HuH-7 (cell line): Measurements from ENCODE around the gene MLF1.
A peak's percentile ranks its signal among the peaks of the same experiment; 100 is the strongest.
"Not testable (repeated sequence)": the region's sequence is repeated elsewhere in the genome, so short reads cannot be mapped to it uniquely, and the experiment has no call there.

Source experiments
- DNase-seq: peaks from one replicate; pipeline ENCODE4 v3.0.0; 2011; ENCODE audit warnings: low spot score

MLF1 gene, protein sequence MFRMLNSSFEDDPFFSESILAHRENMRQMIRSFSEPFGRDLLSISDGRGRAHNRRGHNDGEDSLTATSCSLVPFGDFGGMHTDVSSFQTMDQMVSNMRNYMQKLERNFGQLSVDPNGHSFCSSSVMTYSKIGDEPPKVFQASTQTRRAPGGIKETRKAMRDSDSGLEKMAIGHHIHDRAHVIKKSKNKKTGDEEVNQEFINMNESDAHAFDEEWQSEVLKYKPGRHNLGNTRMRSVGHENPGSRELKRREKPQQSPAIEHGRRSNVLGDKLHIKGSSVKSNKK

DNA sequence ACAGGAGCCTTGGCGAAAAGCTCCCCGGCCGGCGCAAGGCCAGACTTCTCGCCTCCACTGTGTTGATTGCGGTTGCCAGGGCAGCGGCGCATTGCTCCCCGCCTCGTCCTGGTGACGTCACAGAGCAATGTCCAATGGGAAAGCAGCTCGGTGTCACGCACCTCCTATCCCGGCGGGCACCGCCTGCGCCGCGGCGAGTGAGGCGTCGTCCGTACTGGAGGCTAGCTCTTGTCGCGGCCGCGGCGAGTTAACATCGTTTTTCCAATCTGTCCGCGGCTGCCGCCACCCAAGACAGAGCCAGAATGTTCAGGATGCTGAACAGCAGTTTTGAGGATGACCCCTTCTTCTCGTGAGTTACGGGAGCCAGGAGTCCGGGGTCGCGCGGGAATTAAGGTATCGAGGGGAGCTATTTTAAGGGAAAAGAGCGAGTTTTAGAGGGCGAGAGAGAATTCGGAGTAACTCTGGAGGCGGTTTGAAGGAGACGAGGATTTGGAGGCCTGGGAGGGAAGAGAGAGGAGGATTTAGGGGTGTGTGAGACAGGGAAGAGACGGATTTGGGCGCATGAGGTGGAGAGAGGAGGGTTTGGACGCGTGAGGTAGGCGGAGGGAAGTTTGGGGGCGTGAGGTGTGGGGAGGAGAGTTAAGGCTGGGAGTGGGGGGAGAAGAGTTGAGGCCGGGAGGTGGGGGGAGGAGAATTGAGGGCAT is at the start of gene MLF1:
MLF1 (plus strand) TSS at position 196 of the 704 bp plus-strand sequence; CDS start at position 303, 107 bp downstream.
- peak; percentile 34 for DNase-seq

DNA sequence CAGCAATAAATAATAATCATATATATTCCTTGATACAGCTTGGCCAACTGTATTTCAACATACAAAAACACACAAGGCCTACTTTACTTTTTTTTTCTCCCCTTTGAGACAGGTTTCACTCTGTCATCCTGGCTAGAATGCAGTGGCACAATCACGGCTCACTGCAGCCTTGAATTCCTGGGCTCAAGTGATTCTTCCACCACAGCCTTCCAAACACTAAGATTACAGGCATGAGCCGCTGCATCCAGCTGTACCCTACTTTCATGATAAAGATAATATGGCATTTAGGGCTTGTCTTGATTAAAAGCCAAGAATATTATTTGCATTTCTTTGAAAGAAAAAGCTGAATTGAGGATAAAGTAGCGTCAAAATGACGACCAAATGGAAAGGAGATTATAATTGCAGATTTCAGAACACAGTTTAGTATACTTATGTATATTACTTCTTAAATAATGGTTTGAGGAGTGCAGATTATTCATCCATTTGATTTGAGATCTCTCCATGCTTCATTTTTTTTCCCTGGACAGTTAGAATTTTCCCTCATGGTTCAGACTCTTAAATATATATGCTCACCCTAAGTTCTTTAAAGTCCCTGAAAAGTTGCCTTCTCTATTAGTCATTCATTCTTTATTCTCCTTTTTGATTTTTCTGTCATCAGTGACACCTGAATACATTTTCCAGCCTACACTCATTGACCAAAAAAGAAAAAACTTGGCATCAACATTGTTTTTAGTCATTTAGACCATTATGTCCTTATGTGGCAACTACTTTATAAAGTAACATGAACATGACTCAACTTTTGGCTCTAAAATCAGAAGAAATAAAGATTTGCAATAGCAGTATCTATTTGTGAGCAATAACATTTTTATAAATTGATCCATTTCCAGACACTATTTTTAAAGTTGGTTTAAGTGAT is 48.5 kb upstream of the MLF1 start:
- no peak for DNase-seq

- no peak for DNase-seq
These were observed 42.8 kb upstream of the MLF1 start for GRCh38 chr3:158528076-158528674.

GRCh38 chr3:158531334-158531733 is 39.7 kb upstream of the MLF1 start:
- no peak for DNase-seq

- peak; percentile 1 for DNase-seq
These were observed 38.8 kb upstream of the MLF1 start for GRCh38 chr3:158532099-158532734.

- no peak for DNase-seq
These were observed 35.1 kb upstream of the MLF1 start for GRCh38 chr3:158535918-158536317.

GRCh38 chr3:158539414-158540014 is 31.5 kb upstream of the MLF1 start:
- no peak for DNase-seq

DNA sequence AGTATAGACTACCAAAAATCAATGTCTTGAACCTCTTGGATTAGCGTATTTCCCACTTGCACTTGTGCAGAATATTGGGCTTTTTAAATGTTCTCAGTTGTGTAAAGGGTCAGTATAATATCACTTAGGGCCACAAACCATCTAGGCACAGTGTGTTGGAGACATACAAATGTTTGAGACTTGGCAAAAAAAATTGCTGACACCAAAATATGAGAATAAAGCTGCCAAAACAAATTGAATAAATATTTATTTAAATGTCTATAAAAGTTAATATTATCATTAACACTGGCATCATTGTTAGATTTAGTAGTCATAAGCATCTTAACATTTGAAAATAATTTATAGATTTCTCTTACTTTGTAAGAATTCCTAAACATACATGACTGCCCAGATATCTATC is 30.9 kb upstream of the MLF1 start:
- no peak for DNase-seq

GRCh38 chr3:158548691-158549090 is 22.3 kb upstream of the MLF1 start:
- DNase-seq, result no peak

DNA sequence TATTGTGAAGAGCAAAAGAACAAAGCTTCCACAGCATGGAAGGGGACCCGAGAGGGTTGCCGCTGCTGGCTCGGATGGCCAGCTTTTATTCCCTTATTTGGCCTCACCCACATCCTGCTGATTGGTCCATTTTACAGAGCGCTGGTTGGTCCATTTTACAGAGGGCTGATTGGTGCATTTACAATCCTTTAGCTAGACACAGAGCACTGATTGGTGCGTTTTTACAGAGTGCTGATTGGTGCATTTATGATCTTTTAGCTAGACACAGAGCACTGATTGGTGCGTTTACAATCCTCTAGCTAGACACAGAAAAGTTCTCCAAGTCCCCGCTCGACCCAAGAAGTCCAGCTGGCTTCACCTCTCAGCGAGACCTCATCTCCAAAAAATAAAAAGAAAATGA is 21.1 kb upstream of the MLF1 start:
- DNase-seq, result not testable (repeated sequence)

GRCh38 chr3:158552124-158552523 is 18.9 kb upstream of the MLF1 start:
- DNase-seq, result no peak

DNA sequence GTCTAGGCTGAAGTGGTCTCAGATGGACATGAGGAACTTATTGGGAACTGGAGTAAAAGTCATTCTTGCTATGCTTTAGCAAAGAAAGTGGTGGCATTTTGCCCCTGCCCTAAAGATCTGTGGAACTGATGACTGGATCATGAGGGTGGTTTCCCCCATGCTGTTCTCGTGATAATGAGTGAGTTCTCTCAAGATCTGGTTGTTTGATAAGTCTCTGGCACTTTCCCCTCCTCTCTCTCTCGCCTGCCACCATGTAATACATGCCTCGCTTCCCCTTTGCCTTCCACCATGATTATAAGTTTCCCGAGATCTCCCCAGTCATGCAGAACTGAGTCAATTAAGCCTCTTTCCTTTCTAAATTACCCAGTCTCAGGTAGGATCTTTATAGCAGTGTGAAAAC is 11.5 kb upstream of the MLF1 start:
- no peak for DNase-seq

- no peak for DNase-seq
These were observed 10.0 kb upstream of the MLF1 start for GRCh38 chr3:158560979-158561378.

- no peak for DNase-seq
These were observed 8.3 kb upstream of the MLF1 start for GRCh38 chr3:158562674-158563073.

- DNase-seq, result no peak
These were observed 7.9 kb upstream of the MLF1 start for GRCh38 chr3:158563076-158563475.

DNA sequence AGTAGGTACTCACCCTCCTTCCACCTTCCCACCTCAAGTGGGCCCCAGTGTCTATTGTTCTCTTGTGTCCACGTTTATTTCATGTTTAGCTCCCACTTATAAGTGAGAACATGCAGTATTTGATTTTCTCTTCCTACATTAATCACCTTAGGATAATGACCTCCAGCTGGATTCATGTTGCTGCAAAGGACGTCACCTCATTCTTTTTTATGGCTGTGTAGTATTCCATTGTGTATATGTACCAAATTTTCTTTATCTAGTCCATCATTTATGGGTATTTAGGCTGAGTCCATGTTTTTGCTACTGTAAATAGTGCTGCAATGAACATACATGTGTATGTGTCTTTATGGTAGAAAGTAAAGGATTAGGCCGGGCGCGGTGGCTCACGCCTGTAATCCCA is 5.9 kb upstream of the MLF1 start:
- DNase-seq, result no peak

DNA sequence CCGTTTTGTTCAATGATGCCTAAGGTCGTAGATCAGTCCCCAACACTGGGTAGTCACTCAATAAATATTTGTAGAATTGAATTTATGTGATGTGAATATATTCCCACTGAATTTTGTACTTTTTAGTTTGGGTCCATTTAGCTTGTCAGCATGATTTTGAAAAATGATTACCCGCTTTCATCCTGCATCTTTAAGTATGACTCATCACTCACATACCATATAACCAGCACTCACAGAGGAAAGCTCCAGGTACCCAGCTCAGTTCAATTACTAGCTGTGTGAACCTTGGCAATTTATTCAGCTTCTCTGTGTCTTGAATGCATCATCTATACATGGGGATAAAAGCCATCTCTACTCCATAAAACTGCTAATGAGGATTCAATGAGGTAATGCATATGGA is 2.2 kb upstream of the MLF1 start:
- no peak for DNase-seq

DNA sequence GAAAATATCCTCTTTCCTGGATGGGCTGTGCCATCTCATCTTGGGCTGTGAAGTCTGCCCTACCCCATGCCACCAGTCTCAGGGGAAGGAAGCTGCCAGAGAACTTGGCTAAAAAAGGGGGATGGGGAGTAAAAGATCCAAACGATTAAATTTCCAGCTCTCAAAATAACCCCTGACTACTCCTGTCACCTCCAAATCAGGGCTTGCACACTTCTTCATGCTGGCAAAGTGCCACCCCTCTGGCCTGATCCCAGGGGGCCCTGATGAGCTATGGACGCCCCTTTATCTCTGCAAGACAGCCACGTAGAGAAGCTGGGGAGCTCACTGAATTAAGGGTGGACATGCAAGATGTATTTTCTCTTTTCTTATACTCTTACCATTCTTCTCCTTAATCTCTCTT is 1.2 kb upstream of the MLF1 start:
- no peak for DNase-seq

DNA sequence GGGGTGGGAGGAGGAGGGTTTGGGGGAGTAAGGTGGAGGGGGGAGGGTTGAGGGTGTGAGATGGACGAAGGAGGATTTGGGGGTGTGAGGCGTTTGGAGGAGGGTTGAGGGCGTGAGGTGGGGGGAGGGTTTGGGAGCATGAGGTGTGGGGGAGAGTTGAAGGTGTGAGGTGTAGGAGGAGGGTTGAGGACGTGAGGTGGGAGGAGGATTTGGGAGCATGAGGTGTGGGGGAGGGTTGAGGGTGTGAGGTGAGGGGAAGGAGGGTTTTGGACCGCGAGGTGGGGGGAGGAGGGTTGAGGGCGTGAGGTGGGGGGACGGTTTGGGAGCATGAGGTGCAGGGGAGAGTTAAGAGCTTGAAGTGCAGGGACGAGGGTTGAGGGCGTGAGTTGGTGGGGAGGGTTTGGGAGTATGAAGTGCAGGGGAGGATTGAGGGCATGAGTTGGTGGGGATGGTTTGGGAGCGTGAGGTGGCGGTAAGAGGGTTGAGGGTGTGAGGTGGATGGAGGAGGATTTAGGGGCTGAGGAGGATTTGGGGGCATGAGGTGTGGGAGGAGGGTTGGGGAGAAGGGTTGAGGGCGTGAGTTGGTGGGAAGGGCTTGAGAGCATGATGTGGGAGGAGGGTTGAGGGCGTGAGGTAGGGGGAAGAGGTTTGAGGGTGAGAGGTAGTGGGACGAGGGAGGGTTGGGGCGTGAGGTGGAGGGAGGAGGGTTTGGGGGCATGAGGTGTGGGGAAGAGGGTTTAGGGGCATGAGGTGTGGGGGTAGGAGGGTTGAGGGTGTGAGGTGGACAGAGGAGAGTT is 1.2 kb downstream of the MLF1 start:
- no peak for DNase-seq

GRCh38 chr3:158572766-158573060 is 1.7 kb downstream of the MLF1 start:
- DNase-seq, result no peak

DNA sequence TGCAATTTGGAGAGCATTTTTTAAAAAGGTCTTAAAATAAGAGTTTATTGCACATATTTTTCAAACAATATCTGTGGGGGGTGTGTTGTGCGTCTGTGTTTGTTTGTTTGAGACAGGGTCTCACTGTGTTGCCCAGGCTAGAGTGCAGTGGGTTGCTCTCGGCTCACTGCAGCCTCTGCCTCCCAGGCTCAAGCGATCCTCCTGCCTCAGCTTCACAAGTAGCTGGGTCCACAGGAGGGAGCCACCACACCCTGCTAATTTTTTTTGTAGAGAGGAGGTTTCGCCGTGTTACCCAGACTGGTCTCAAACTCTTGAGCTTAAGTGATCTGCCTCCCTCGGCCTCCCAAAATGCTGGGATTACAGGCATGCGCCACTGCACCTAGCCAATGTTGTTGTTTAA is 2.7 kb downstream of the MLF1 start:
- no peak for DNase-seq
